CD4-positive, alpha-beta T cell treated with Interleukin-4 for 1 hour (primary cell): ENCODE data around the gene CHRM5.
A peak's percentile ranks its signal among the peaks of the same experiment; 100 is the strongest.
"Not testable (repeated sequence)": the region's sequence is repeated elsewhere in the genome, so short reads cannot be mapped to it uniquely, and the experiment has no call there.

Experiments used
- DNase-seq, 2 donors: peaks; one replicate each; pipeline ENCODE4 v3.0.0-alpha.2; 2020 to 2022

Gene CHRM5

DNA sequence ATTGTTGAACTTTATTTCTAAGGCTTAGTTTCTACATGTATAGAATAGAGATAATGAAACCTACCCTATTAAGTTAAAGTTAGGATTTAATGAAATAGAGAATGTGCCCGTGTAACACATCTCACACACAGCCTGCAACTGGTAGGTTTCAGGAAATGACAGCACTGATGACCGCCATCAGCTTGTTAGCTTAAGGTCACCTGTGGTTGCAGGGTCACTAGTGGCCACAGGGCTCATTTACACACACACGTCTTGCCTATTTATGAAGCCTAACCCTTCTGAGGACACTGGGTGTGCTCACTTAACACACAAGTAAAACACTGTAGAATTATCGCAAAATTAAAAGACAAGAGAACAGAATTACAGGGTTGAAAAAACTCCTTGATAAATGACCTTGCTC lies 20.1 kb downstream of the CHRM5 start:
- no peak for DNase-seq

DNA sequence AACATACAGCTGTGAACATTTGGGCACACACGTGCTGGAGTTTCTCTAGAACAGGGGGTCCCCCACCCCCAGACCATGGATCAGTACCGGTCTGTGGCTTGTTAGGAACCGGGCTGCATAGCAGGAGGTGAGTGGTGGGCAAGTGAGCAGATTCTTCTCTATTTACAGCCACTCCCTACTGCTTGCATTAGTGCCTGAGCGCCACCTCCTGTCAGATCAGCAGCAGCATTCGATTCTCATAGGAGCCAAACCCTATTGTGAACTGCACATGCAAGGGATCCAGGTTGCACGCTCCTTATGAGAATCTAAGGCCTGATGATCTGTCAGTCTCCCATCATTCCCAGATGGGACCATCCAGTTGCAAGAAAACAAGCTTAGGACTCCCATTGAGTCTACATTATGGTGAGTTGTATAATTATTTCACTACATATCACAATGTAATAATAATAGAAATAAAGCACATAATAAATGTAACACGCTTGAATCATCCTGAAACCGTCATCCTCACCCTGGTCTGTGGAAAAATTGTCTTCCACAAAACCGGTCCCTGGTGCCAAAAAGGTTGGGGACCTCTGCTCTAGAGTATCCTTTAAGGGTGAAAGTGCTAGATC lies 25.8 kb downstream of the CHRM5 start:
- no peak for DNase-seq

DNA sequence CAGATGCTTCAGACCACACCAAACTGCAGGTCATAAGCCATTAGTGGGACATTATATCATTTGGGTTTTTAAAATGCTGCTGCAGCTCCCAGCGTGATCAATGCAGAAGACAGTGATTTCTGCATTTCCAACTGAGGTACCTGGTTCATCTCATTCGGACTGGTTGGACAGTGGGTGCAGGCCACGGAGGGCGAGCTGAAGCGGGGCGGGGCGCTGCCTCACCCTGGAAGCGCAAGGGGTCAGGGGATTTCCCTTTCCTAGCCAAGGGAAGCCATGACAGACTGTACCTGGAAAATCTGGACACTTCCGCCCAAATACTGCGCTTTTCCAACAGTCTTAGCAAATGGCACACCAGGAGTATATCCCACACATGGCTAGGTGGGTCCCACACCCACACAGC lies 27.4 kb downstream of the CHRM5 start:
- DNase-seq = not testable (repeated sequence)

- DNase-seq = no peak
Measured at GRCh38 chr15:34001536-34001935, 33.2 kb downstream of the CHRM5 start.

DNA sequence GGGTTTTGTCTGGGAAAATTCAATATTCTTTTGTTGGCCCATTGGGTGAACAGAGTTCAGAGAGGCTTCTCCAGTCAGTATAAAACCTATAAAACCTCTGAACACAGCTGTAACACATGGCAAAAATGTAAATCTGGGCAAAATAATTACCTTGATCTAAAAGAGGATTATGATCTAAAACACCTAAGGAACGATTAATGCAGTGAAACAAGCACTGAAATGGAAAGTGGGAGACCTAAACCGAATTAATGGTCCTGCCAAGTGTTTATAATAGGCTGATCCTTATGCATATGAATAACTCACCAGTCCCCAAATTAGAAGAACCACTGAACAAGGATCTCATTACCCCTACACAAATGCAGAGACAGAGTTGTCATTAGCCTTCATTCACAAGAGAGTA lies 38.1 kb downstream of the CHRM5 start:
- DNase-seq = no peak

DNA sequence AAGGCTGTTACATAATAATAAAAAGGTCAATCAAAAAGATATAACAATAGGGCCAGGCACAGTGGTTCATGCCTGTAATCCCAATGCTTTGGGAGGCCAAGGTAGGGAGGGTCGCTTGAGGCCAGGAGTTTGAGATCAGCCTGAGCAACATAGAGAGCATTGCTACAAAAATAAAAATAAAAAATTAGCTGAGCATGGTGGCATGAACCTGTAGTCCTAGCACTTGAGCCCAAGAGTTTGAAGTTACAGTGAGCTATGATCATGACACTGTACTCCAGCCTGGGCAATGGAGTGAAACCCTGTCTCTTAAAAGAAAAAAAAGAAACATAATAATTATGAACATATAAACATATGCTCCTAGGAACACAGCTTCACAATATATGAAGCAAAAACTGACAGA lies 41.4 kb downstream of the CHRM5 start:
- no peak for DNase-seq

GRCh38 chr15:34010921-34011320 lies 42.6 kb downstream of the CHRM5 start:
- DNase-seq = no peak

- DNase-seq = no peak
Measured at GRCh38 chr15:34011481-34011880, 43.2 kb downstream of the CHRM5 start.

- DNase-seq = no peak
Measured at GRCh38 chr15:34012461-34013028, 44.2 kb downstream of the CHRM5 start.

DNA sequence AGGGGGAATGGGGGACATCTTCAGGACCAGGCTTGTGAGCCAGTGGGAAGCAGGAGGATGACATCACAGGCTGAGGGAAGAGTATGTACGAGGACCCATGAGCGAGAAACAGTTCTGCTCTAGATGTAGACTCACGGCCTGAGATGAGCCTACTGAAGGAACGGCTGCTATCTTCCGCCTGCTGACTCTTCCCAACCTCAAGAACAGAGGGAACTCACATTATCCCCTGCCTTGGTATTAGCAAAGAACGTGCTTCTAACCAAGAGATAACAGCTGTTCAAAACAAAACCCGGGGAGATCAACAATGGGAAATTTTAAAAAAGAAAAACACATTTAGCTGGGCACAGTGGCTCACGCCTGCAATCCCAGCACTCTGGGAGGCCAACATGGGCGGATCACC lies 45.4 kb downstream of the CHRM5 start:
- DNase-seq = no peak

GRCh38 chr15:34014556-34014955 lies 46.3 kb downstream of the CHRM5 start:
- no peak for DNase-seq

DNA sequence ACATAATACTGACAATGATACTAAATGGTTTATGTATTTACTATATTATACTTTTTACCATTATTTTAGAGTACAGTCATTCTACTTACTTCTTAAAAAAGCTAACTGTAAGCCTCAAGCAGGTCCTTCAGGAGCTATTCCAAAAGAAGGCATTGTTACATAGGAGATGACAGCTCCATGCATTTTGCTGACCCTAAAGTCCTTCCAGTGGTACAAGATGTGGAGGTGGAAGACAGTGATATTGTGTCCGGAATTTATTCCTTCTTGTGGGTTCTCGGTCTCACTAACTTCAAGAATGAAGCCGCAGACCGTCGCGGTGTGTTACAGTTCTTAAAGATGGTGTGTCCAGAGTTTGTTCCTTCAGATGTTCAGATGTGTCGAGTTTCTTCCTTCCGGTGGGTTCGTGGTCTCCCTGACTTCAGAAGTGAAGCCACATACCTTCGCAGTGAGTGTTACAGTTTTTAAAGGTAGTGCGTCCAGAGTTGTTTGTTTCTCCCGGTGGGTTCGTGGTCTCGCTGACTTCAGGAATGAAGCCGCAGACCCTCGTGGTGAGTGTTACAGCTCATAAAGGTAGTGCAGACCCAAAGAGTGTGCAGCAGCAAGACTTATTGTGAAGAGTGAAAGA lies 49.8 kb downstream of the CHRM5 start:
- peak; percentile 12 to 26 for DNase-seq

DNA sequence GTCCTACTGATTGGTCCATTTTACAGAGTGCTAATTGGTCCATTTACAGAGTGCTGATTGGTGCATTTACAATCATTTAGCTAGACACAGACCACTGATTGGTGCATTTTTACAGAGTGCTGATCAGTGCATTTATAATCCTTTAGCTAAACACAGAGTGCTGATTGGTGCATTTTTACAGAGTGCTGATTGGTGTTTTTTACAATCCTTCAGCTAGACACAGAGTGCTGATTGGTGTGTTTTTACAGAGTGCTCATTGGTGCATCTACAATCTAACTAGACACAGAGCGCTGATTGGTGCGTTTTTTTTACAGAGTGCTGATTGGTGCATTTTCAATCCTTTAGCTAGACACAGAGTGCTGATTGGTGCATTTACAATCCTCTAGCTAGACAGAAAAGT lies 50.4 kb downstream of the CHRM5 start:
- DNase-seq = peak in 1 of 2 donors; percentile 14

DNA sequence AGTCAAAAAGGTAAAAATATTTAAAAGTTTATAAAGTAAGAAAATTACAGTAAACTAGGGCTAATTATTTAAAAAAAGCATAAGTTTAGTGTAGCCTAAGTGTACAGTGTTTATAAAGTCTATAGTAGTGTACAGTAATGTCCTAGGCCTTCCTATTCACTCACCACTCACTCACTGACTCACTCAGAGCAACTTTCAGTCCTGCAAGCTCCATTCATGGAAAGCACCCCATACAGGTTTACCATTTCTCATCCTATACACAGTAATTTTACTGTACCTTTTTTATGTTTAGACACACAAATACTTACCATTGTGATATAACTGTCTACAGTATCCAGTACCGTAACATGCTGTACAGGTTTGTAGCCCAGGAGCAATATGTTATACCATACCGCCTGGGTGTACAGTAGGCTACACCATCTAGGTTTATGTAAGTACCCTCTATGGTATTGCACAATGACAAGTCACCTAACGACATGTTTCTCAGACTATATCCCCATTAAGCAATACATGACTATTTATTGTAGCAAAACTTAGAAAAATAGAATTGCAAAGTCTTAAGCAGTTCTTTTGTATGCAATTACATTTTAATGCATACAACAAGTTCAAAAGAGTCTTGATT lies 51.2 kb downstream of the CHRM5 start:
- DNase-seq = no peak

DNA sequence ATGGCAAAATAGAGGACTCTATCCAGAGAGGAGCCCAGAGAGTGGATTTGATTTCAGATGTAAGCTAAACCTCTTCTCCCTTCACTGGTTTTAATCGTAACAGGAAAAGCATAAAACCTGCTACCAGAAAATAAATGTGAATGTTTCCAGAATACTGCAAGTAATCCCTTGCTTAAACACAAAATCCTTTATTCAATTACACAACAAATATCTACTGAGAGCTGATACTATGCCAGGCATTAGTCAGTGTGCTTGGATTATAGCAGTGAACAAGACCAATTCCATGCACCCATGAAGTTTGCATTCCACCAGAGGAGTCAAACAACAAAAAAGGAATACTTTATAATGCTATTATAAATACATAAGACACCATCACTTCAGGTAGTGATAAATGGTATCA lies 55.6 kb downstream of the CHRM5 start:
- no peak for DNase-seq

- DNase-seq = no peak
Measured at GRCh38 chr15:34025252-34025651, 57.0 kb downstream of the CHRM5 start.

DNA sequence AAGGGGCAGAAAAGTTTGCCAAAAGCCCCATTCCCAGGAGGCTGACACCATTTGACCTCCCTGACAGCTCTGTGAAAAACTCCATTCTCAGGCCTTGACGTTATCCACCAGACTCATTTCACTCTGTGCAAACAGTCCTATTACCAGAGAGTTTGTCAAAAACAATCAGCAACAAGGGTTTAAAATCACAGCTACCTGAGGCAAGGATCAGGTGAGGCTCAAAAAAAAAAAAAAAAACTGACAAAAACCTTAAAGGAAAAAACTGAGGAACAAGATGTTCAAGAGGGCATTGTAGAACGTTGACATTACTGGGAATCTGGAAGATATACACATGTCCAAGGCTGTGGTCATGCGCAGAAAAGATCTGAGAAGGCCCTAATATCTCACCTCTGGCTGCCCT lies 59.3 kb downstream of the CHRM5 start:
- no peak for DNase-seq

GRCh38 chr15:34031987-34032760 lies 63.9 kb downstream of the CHRM5 start:
- no peak for DNase-seq

DNA sequence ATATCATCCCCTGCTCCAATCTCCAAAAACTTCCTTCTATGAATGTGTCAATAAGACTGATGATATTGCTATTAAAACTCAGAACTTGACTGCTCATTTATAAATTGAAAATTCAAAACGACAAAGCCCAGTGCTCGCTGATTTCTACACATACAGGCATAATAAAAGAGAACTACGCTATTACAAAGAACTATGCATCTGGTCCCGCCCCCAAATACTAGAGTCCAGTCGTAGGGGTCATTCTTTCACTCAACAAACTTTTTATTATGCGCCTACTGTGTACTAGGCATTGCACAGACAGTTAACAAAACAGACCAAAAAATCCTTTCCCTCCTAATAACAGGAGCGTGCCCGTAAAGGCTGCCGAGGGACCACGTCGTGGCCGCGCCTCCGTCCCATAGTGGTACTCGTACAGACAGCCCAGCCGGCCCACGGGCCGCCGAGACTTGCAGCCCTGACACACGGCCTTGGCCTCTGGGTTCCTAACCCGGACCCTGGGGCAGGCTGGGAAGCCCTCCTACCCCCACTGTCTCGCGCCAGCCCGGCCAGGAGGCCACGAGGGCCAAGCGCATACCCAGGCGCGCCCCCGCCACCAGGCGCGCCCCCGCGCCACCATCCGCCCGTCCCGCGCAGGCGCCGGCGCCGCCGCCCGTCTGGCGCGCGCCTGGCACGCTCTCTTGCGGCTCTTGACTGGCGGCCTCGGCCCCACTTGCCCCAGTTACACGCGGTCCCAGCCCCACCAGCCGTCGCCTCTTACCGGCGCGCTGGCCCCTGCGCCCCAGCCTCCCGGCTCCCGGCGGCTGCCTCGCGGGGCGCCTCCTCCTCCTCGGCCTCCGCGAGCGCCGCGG lies 70.0 kb downstream of the CHRM5 start:
- peak; percentile 74 to 79 for DNase-seq

- peak; percentile 44 to 56 for DNase-seq
Measured at GRCh38 chr15:34038871-34039789, 70.8 kb downstream of the CHRM5 start, which contains the start of gene AVEN. Gene AVEN, minus strand, starts transcription at chr15:34039204. Its CDS starts 158 bp downstream, at chr15:34039046.

GRCh38 chr15:34039790-34040113 lies 71.5 kb downstream of the CHRM5 start:
- no peak for DNase-seq
